ENCODE data around the gene MRPS10.
"Not testable (repeated sequence)": the region's sequence is repeated elsewhere in the genome, so short reads cannot be mapped to it uniquely, and the experiment has no call there.

Gene MRPS10

GRCh38 chr6:42177514-42178364, 39.9 kb downstream of the MRPS10 start:
- no peak for DNase-seq (ENCODE audit: extremely low read depth, low read depth)
- no peak for TF ChIP-seq CTCF (IDR thresholded peaks at IDR 0.05; ENCODE audit: low read depth, low read length)

GRCh38 chr6:42176981-42177380, 40.7 kb downstream of the MRPS10 start:
- DNase-seq (ENCODE audit: extremely low read depth, low read depth): no peak

GRCh38 chr6:42175860-42176259, 41.8 kb downstream of the MRPS10 start:
- no peak for DNase-seq (ENCODE audit: extremely low read depth, low read depth)

More at GRCh38 chr6:42176981-42177380, 40.7 kb downstream of the MRPS10 start:
- no peak for TF ChIP-seq CTCF (IDR thresholded peaks at IDR 0.05; ENCODE audit: low read depth, low read length)

DNA sequence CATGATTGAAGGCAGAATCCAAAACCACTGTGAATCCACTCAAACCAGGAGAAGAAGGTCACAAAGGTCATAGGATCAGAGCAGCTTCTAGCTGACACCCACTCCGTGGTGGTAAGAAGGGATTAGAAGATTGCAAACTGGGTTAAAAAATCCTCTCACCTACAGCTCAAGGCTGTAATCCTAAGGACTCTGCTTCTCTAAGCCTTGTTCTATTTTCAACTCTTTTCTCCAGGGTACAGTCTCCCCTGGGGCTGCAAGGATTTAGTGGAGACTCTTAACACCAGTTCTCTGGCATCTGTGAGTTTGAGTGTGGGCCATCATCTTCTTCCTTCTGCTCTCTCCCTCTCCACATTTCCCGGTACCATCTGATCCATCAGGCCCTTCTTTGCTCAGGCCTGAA, 44.6 kb downstream of the MRPS10 start, which contains the start of gene GUCA1A:
Gene GUCA1A, plus strand, starts transcription at position 264 of the 400 bp plus-strand sequence. CDS start 250 bp downstream, outside the sequence.
- no peak for DNase-seq (ENCODE audit: extremely low read depth, low read depth)
- no peak for TF ChIP-seq CTCF (IDR thresholded peaks at IDR 0.05; ENCODE audit: low read depth, low read length)

More at GRCh38 chr6:42175860-42176259, 41.8 kb downstream of the MRPS10 start:
- no peak; the same call in 1 of the 2 replicates for TF ChIP-seq CTCF (IDR thresholded peaks at IDR 0.05; ENCODE audit: low read depth, low read length)

DNA sequence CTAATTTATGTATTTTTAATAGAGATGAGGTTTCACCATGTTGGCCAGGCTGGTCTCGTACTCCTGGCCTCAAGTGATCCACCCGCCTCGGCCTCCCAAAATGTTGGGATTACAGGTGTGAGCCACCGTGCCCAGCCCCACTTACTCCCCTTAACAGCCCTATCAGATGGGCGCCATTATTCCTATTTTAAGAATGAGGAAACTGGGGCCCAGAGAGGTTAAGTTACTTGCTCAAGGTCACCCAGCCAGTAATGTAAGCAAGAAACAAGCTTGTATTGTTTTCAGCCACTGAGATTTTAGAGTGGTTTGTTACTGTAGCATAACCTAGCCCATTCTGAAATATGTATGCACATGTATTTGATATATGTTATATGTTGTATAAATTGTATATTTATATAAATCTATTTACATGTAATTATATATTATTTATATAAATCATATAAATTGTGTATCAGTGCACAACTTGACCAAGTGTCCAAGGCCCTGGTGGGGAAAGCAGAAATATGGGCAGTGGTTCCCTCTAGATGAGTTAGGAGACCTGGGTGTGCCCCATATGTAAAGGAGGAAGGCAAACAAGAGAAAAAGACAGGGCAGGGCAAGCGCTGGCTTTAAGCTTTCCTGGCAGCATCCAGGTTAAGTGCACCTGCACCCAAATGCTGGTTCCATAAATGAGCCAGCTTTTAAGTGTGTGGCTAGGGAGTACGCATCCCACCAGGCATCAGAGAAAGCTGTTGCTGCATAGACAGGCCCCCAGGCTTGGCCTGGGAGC, 45.7 kb downstream of the MRPS10 start:
- no peak for DNase-seq (ENCODE audit: extremely low read depth, low read depth)
- no peak for TF ChIP-seq CTCF (IDR thresholded peaks at IDR 0.05; ENCODE audit: low read depth, low read length)

DNA sequence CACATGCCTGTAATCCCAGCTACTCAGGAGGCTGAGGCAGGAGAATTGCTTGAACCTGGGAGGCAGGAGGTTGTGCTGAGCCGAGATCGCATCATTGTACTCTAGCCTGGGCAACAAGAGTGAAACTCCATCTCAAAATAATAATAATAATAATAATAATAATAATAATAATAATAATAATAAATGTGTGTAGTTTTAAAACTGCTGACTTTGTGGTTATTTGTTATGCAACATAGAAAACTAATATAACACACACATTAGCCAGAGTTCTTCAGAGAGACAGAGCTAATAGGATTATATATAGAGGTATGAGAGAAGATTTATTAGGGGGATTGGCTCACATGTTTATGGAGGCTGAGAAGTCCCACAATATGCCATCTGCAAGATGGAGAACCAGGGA, 47.9 kb downstream of the MRPS10 start:
- not testable (repeated sequence) for DNase-seq (ENCODE audit: extremely low read depth, low read depth)

DNA sequence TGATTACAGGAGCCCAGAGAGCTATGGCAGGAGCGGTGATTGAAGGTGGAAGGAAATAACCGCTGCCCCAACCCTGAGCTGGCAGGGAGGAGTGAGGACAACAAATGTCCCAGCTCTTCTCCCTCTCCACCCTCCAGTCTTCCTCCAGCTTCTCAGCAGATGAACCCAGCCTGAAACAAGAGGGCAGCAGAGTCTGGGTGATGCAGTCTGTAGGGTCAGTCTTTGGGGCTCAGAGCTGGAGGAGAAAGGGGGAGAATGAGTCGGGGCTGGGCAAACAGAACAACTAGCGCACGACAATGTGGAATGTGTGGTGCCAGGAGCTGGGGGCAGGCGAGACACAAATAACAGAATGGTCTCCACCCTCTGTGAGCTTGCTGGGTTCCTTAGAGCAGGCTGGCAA, 49.0 kb downstream of the MRPS10 start:
- no peak for DNase-seq (ENCODE audit: extremely low read depth, low read depth)
- TF ChIP-seq CTCF (IDR thresholded peaks at IDR 0.05; ENCODE audit: low read depth, low read length): peak; percentile 15
